HG03103 (cell line): ENCODE measurements around the gene SLC35A4.

Experiments
- ATAC-seq: cut with Tn5 transposase; IDR thresholded peaks from one replicate; pipeline ENCODE4 v1.9.1; 2021; ENCODE audit warnings: low read depth; ENCODE audit not compliant: unreplicated experiment

Gene SLC35A4, protein sequence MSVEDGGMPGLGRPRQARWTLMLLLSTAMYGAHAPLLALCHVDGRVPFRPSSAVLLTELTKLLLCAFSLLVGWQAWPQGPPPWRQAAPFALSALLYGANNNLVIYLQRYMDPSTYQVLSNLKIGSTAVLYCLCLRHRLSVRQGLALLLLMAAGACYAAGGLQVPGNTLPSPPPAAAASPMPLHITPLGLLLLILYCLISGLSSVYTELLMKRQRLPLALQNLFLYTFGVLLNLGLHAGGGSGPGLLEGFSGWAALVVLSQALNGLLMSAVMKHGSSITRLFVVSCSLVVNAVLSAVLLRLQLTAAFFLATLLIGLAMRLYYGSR

DNA sequence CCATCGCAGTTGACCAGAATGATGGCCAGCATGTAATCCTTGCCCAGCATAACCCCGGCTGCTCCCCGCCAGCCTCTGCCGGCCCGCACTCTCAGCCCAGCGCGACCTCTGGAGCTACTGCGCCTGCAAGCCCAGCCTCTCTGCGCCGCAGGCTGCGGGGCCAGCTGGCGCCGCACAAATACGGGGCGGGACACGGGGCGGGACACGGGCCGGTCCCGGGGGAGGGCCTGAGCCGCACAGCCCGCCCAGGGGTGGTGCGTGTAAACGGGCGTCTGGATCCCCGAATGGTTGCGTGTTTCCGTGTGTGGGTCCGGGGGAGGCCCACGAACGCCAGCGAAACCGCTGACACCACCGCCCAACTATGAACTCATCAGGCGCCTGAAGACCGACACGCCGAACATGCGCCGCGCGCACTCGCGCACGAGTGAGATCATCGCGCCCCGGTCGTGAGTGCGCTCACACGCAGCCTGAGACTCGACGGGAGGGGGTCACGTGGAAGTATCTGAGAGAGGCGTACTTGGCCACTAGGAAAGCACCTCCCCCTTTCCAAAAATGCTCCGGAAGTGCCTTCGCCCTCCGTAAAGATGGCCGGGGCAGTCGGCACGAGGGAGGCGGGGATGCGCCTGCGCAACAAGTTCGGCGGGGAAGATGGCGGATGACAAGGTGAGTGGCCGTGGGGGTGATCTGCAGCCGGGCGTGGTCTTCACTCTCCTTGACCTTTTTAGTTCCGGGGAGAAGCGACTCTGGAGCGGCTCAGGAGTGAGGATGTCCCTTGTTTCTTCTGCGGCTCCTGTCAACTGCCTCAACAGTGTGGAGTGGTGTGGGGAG is at the start of gene SLC35A4, which contains the start of gene APBB3:
TSS of gene SLC35A4 (plus strand) at position 633 of the 828 bp plus-strand sequence. CDS start 2,342 bp downstream, outside the sequence.
TSS of gene APBB3 (minus strand) at position 403 of the 828 bp plus-strand sequence. CDS start at position 50, 353 bp downstream.
- ATAC-seq = peak; percentile 80

DNA sequence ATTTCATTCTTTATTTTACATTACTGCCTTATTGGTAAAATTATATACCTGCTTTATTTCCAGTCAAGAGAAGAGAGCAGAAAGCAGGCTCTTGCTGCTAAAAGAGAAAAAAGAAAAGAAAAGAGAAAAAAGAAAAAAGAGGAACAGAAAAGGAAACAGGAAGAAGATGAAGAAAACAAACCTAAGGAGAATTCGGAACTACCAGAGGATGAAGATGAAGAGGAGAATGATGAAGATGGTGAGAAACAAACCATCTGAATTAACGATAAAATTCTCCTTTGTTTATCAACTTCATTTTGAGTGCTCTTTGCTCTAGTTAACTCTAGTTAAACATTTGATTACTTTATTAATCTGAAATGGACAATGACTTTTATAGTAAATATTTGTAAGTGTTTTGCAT is 40.6 kb upstream of the SLC35A4 start:
- no peak for ATAC-seq

DNA sequence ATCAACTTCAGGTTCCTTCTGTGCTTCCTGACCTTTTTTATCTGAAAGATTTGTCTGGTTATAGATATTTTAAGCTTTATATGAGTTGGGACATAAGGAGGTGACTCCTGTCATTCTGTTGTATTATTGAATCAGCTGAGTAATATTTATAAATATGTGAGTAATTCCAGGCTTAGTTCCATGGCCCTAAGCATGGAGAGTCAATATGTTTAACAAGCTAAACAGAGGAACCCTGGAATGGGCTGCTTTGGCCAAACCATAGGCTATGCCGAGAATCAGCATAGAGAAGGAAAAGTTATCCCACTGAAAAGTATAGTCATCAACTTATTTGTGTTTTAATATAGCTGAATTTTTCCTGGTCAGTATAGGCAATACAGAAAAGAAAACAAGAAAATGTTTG is 24.4 kb upstream of the SLC35A4 start:
- ATAC-seq = no peak

DNA sequence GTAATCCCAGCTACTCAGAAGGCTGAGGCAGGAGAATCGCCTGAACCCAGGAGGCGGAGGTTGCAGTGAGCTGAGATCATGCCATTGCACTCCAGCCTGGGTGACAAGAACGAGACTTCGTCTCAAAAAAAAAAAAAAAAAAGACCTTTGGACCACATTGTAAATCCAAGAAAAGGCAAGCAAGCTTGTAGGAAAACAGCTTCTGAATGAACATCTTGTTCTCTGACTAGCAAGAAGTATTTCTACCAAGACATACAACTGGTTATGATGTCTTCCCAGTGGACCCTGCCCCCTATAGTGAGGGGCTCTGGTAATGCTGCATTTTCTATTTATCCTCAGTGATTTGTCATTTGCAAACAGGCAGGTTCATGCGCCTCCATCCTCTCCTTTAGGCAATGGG is 21.7 kb upstream of the SLC35A4 start:
- no peak for ATAC-seq

DNA sequence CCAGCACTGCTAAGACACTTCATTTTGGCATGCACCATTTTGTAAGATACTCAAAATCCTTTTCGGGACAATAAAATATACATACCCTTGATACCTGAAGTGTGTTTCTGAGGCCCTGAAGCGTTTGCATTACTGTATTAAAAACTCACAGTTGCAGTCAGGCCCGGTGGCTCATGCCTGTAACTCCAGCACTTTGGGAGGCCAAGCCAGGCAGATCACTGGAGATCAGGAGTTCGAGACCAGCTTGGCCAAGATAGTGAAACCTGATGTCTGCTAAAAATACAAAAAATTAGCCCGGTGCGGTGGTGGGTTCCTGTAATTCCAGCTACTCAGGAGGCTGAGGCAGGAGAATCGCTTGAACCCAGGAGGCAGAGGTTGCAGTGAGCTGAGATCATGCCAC is 19.6 kb upstream of the SLC35A4 start:
- ATAC-seq = no peak

DNA sequence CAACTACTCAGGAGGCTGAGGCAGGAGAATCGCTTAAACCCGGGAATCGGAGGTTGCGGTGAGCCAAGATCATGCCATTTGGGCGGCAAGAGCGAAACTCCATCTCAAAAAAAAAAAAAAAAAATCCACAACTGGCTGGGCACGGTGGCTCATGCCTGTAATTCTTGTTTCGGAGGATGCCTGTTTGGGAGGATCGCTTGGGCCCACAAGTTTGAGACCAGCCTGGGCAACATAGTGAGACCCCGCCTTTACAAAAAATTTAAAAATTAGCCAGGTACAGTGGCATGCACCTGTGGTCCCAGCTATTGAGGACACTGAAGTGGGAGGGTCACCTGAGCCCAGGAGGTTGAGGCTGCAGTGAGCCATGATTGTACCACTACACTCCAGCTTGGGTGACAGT is 19.0 kb upstream of the SLC35A4 start:
- ATAC-seq = no peak

DNA sequence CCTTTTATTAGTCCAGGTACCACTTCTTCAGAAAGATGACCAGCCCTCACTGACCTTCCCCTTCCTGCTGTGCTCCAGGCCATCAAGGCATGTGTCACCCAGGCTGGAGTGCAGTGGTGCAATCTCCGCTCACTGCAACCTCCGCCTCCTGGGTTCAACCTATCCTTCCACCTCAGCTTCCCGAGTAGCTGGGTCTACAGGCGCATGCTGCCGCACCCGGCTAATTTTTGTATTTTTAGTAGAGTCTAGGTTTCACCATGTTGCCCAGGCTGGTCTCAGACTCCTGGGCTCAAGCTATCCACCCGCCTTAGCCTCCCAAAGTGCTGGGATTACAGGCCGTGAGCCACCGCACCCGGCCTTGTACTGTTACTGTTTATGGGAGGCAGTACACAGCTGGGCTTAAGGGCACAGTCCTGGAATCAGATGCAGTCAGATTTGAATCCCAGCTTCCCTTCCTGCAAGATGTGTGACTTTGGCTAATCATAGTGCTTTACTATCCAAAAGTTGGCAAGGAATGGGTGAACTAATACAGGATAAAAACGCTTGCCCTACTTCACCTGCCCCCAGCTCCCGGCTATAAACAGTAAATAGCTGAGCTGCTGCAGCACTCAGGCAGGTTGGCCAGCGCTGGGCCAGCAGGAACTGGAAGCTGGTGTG is 17.6 kb upstream of the SLC35A4 start:
- no peak for ATAC-seq

DNA sequence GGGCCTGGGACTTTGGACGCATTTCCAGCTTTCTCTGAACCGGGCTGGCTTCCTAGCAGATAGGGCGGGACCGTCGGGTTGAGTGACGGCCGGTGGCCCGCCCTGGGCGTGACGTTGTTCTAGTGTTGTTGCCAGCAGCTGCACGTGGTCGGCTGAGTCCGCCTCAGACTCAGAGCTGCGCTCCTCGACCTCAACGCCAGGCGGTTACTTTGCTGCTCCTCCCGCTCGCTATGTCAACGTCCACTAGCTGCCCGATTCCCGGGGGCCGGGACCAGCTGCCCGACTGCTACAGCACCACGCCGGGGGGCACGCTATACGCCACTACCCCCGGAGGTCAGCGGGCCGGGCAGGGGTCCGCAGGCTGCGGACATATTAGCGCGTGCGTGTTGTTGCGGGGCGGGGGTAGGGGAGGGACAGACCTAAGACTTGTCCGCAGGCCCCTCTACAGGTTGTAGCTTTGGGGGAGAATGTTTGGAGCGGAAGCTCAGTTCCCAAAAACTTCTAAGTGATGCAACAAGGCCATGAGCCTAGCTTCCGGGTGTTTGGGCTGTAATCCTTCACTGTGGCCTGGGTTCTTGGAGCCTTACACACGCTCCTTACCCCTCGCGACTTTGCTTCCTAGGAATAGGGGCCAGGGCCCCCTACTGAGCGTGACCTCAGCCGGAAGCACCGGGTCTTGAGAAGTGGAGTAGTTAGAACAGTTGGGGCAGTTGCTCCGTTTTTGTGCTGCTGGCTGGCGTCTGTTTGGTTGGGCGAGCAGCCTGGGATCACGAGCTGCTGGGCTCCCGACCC is 16.9 kb upstream of the SLC35A4 start, which contains the start of gene EIF4EBP3:
TSS of gene EIF4EBP3 (plus strand) at position 155 of the 792 bp plus-strand sequence. CDS start at position 231, 76 bp downstream.
- peak; percentile 97 for ATAC-seq

DNA sequence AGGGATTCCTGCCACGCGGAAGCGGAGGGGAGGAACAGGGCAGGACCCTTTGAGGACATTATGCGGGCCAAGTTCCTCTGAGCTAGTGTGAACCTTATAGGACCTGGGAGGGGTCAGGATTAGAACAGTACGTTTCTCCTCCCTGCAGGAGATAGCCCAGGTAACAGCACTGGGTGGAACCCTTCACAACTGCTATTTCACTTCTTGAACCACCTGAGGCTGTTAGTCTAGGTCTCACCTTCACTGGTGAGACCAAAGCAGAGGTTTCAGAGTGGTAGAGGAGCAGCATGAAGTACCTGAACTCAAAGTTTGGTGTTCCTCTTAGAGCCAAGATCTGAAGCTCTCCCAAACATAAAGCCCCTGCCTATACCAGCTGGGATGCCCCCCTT is 16.3 kb upstream of the SLC35A4 start:
- no peak for ATAC-seq

DNA sequence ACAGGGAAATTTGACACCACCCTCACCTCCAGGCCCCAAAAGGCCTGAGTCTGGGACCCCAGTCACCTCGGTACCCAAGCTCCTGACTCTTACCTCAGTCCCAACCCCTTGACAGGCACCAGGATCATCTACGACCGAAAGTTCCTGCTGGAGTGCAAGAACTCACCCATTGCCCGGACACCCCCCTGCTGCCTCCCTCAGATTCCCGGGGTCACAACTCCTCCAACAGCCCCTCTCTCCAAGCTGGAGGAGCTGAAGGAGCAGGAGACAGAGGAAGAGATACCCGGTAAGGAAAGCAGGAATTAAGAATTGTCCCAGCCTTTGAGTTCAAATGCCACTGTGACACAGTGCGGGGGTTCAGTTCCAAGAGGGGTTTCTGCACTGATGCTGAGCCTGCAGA is 15.8 kb upstream of the SLC35A4 start:
- no peak for ATAC-seq

DNA sequence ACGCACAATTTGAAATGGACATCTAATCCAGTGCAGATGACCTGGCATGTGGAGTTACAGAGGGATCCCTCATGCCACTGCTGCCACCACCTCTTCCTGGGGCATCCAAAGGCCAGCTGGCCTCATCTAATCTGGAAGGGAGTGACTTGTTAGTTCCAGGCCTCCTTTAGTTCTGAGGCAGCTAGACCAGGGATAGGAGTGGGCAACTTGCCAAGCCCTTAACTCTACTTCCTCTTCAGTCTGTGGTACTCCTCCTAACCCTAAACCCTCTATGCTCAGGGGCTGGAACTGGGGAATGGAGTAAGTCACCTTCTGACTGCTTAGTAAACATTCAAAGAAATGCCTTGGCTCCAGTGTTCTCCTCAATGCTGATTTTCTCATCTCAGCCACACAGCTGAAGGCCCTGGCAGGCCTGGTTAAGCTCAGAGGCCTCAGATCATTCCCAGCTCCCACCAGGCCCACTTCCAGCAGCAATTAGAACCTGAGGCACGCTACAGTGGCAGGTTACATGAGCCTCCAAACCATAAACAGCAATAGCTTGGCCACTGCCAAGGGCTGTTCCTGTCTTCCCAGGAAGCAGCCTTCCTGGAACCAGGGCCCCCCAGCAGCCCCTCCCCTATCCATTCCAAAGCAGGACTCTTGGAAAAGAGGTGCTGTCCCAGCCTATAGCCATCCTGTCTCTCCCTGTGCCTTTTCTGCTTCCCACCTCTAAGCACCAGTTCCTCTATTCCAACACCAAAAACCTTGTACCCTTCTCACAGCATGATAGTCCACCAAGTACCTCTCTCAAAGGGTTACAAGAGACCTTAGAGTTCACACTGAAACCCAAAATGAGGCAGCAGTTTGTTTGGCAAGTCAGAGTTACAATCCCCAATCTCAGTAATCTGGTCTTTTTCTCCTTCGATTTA is 15.1 kb upstream of the SLC35A4 start:
- ATAC-seq = no peak

DNA sequence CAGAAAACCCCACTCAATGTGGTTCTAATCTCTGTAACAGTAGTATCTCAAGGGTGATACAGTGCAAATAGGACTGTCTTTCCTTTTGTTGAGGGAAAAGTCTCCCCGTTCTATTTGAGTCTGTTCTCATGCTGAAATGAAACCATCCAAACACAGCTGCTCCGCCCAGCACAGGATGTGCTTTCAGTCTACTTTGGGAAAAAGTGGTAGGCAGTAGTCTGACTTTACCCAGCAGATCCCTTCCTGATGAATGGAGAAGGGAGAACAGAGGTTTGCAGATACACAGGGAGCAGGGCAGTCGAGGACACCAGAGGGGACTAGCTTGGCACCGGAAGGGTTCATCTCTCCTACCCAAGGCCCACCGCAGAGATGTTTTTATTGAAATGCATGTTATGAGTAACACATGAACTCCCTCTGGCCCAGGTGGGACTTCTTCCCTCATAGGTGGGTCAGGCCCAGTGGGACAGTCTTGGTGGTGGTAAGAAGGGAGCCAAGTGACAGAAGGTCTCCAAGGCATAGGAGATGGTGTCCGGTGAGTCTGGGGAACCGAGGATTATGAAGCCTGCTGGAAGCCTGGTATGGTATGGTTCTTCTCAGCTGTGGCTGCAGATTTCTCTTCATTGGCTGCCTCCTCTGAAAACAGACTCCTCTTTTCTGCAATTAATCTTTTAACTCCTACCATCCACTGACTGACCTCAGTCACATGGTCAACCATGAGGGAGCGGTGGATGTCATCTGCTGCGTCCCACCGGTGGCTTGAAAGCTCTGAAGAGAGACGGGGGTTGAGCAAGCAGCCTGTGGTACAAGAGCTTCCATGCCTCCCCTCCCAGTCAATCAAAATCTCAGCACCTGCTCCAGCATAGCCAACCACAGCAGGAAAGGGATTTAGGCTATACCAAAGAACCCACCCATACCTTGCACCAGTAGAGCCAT is 14.2 kb upstream of the SLC35A4 start:
- ATAC-seq = no peak

DNA sequence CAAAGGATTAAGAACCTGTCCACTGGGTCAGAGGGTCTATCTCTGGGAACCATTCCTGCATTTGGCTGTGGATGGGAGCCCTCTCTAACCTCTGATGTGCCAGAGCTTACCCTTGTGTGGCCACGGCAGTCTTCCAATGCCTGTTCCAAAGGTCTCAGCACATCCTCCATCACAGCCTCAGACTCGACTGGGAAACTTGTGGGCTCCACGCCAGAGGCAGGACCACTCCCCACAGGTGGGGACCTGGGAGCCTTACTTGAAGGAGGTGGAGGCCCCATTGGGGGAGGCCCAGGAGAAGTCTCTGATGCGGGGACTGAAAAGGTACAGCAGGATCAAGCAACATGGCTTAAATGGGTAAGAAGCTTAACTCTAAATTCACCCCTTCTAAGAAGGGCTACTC is 12.8 kb upstream of the SLC35A4 start:
- ATAC-seq = no peak

DNA sequence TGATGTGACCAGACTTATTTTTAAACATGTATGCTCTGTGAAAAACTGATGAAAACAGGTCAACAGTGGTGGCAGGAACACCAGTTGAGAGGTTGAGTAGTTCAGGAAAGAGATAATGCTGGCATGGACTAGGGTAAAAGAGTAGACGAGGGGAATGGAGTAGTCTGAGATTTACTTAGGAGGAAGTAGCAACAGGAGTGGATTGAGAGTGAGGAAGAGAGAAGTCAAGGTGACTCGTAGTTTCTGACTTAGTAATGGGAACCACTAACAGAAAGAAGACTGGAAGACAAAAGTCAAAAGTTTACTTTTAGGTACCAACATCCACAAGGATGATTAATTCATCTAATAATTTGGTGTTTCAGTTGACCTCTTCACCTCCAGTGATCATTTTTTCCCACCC is 11.0 kb upstream of the SLC35A4 start:
- ATAC-seq = no peak

DNA sequence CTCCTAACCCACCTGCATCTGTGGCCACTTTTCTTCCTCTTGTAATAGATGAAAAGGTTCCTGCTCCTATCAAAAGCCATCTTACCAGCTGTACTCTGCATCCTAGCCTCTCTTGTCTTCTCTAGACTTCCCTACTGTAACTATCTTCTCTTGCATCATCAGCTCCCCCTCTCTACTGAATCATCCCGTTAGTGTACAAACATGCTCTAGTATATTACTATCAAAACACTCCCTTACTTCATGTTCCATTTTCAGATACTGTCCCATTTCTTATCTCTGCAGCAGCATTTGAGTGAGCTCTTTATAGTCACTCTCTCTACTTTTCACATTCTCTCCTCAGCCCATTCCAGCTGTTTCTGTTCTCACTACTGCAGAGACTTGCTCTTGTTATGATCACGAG is 10.2 kb upstream of the SLC35A4 start:
- ATAC-seq = no peak

DNA sequence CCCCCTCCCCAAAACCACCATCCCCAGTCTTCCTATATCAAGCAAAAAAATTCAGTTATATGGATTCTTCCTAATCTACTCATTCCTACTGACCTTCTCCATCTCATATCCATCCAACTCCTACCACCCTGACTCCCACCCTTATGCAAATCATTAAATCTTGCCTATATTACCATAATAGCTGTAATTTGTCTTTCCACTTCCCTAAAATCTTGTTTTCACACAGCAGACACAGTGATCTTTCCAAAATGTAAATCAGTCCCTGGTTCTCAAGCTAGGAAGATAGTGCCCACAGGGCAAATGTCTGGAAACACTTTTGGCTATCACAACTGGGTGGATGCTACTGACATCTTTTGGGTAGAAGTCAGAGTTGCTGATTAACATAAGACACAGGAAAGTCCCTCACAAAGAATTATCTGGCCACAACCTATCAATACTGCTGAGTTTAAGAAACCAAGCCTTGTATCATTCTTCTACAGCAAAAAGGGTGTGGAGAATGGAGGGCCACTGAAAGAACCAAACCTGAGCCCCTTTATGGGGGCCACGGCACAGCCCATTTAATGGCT is 8.8 kb upstream of the SLC35A4 start:
- ATAC-seq = no peak

DNA sequence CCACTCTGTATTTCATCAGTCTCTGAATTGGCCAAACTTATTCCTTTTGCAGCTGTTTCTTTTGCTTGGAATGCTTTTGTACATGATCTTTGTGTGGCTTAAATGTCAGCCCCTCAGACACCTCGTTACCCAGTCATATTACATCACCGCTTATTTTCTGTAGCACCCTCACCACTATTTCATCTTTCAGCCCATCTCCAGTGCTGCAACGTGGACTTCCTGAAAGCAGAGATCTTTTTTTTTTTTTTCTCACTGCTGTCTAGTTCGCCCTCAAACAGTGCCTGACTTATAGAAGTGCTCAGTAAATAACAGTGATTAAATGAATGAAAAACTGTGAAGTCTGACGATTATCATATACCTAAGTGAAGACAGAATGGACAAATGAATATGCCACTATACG is 8.2 kb upstream of the SLC35A4 start:
- no peak for ATAC-seq
